RPMI8226 (cell line): ENCODE measurements around the gene INPPL1.

Experiments used
- DNase-seq: peaks from one replicate; pipeline ENCODE4 v3.0.0-alpha.2; 2015

INPPL1 gene

GRCh38 chr11:72220696-72221363 is 3.7 kb upstream of the INPPL1 start:
- no peak for DNase-seq

GRCh38 chr11:72221386-72222075 is 3.0 kb upstream of the INPPL1 start:
- no peak for DNase-seq

- no peak for DNase-seq
These were observed 2.3 kb upstream of the INPPL1 start for GRCh38 chr11:72222106-72222891.

GRCh38 chr11:72222907-72223614 is 1.5 kb upstream of the INPPL1 start:
- DNase-seq, result peak; percentile 94

- DNase-seq, result peak; percentile 51
These were observed 678 bp upstream of the INPPL1 start for GRCh38 chr11:72223615-72224563.

- DNase-seq, result no peak
These were observed 914 bp downstream of the INPPL1 start for GRCh38 chr11:72225411-72225951.

GRCh38 chr11:72226701-72227100 is 2.1 kb downstream of the INPPL1 start:
- no peak for DNase-seq

- no peak for DNase-seq
These were observed 3.0 kb downstream of the INPPL1 start for GRCh38 chr11:72227316-72228228.

- no peak for DNase-seq
These were observed 3.8 kb downstream of the INPPL1 start for GRCh38 chr11:72228229-72228843.

GRCh38 chr11:72228844-72229231 is 4.3 kb downstream of the INPPL1 start:
- no peak for DNase-seq

GRCh38 chr11:72229336-72229924 is 4.9 kb downstream of the INPPL1 start:
- no peak for DNase-seq

GRCh38 chr11:72229925-72230763 is 5.6 kb downstream of the INPPL1 start:
- no peak for DNase-seq

- no peak for DNase-seq
These were observed 6.3 kb downstream of the INPPL1 start for GRCh38 chr11:72230764-72231365.

- DNase-seq, result no peak
These were observed 7.1 kb downstream of the INPPL1 start for GRCh38 chr11:72231396-72232259.

GRCh38 chr11:72232260-72233055 is 7.9 kb downstream of the INPPL1 start:
- no peak for DNase-seq

- no peak for DNase-seq
These were observed 8.6 kb downstream of the INPPL1 start for GRCh38 chr11:72233056-72233772.
